HL-60 (cell line): ENCODE data around the gene GPS1.

Source experiments
- DNase-seq, 2 experiments: peaks; one replicate each; pipeline ENCODE4 v3.0.0-alpha.2; 2010 to 2020; ENCODE audit warnings: low read depth in 1 of 2, low spot score in 1 of 2
- H3K27ac ChIP-seq: fragments of 250-450 bp; sonication (Bioruptor Pico); replicated peaks from 2 replicates; pipeline ENCODE4 v1.5.1; 2020; ENCODE audit warnings: mild to moderate bottlenecking, moderate library complexity
- H3K27me3 ChIP-seq: fragments of 250-450 bp; sonication (Bioruptor Pico); 2 replicates; pipeline ENCODE4 v1.5.1; 2021; ENCODE audit warnings: mild to moderate bottlenecking, moderate library complexity; ENCODE audit not compliant: insufficient read depth, poor library complexity, severe bottlenecking
- H3K4me3 ChIP-seq: replicated peaks from 2 replicates; pipeline ENCODE4 v1.5.1; 2011; ENCODE audit warnings: mild to moderate bottlenecking, control low read depth, low read length; ENCODE audit not compliant: insufficient read depth
- CTCF ChIP-seq: IDR thresholded peaks from one replicate; pipeline ENCODE4 v1.5.1; 2011; ENCODE audit warnings: low read length, control low read depth, inconsistent platforms; ENCODE audit not compliant: insufficient read depth
- GABPA ChIP-seq: IDR thresholded peaks from 2 replicates; pipeline ENCODE4 v1.6.1; 2012; ENCODE audit warnings: low read depth
- POLR2AphosphoS5 ChIP-seq: IDR thresholded peaks from 2 replicates; pipeline ENCODE4 v1.6.1; 2012; ENCODE audit warnings: low read depth
- REST ChIP-seq: IDR thresholded peaks from 2 replicates; pipeline ENCODE4 v1.6.1; 2012; ENCODE audit warnings: low read depth; ENCODE audit not compliant: insufficient replicate concordance
- SPI1 ChIP-seq: IDR thresholded peaks from 2 replicates; pipeline ENCODE4 v1.6.1; 2012; ENCODE audit warnings: low read depth, mild to moderate bottlenecking, borderline replicate concordance

Gene GPS1

GRCh38 chr17:82009413-82009812 lies 42.3 kb upstream of the GPS1 start:
- no peak overlapping the region for H3K27ac ChIP-seq
- TF ChIP-seq CTCF (no peak), REST (no peak), POLR2AphosphoS5 (no peak), GABPA (no peak), SPI1 (no peak)

GRCh38 chr17:82010575-82011525 lies 40.8 kb upstream of the GPS1 start:
- no peaks in the 10 kb centered on the region for H3K27me3 ChIP-seq
- TF ChIP-seq SPI1 (no peak), REST (no peak), POLR2AphosphoS5 (no peak), GABPA (no peak), CTCF (no peak)
- no peak overlapping the region for H3K4me3 ChIP-seq
- H3K27ac ChIP-seq = no peak overlapping the region
- DNase-seq = no peak

More at GRCh38 chr17:82009413-82009812, 42.3 kb upstream of the GPS1 start:
- DNase-seq = no peak
- Histone ChIP-seq H3K27me3 (no peaks in the 10 kb centered on the region), H3K4me3 (no peak overlapping the region)

GRCh38 chr17:82011617-82012187 lies 40.0 kb upstream of the GPS1 start:
- Histone ChIP-seq H3K27ac (no peak overlapping the region), H3K27me3 (no peaks in the 10 kb centered on the region), H3K4me3 (no peak overlapping the region)
- no peak for TF ChIP-seq REST
- no peak for TF ChIP-seq CTCF
- TF ChIP-seq GABPA = no peak
- TF ChIP-seq SPI1 = no peak
- no peak for TF ChIP-seq POLR2AphosphoS5
- no peak for DNase-seq
